Astrocyte (in vitro differentiated cells and primary cell): ENCODE measurements around the gene LRRC4C. TPM values are rescaled to one million over a fixed set of nuclear protein-coding genes. Genes with fewer than 3 reads are reported as not detected.

ENCODE experiments used
- DNase-seq: peaks from one replicate; pipeline ENCODE4 v3.0.0-alpha.2; 2010; ENCODE audit warnings: low read depth
- FAIRE-seq: peaks from 2 replicates; lab custom pipeline; 2011; peaks lifted over from hg19 to GRCh38; lab: Jason Lieb, UNC
- H2AFZ ChIP-seq: 2 replicates; pipeline ENCODE4 v1.6.0; 2012; ENCODE audit warnings: low read depth, low read length, inconsistent platforms
- H3K27ac ChIP-seq: 2 replicates; pipeline ENCODE4 v1.5.1; 2011; ENCODE audit warnings: low read depth, low read length, inconsistent platforms
- H3K27me3 ChIP-seq: 2 replicates; pipeline ENCODE4 v1.6.0; 2011; ENCODE audit warnings: low read length, inconsistent platforms; ENCODE audit not compliant: insufficient read depth
- H3K36me3 ChIP-seq: 2 replicates; pipeline ENCODE4 v1.5.1; 2011; ENCODE audit warnings: low read length, inconsistent platforms; ENCODE audit not compliant: insufficient read depth
- H3K4me1 ChIP-seq: 2 replicates; pipeline ENCODE4 v1.5.1; 2011; ENCODE audit warnings: low read length, inconsistent platforms; ENCODE audit not compliant: insufficient read depth
- H3K4me2 ChIP-seq: 2 replicates; pipeline ENCODE4 v1.6.0; 2012; ENCODE audit warnings: low read length, inconsistent platforms
- H3K4me3 ChIP-seq: 2 replicates; pipeline ENCODE4 v1.5.1; 2011; ENCODE audit warnings: low read depth, mild to moderate bottlenecking, low read length, inconsistent platforms; ENCODE audit not compliant: insufficient read depth
- H3K79me2 ChIP-seq: 2 replicates; pipeline ENCODE4 v1.6.0; 2012; ENCODE audit warnings: mild to moderate bottlenecking, low read length, inconsistent platforms; ENCODE audit not compliant: insufficient read depth
- H3K9ac ChIP-seq: 2 replicates; pipeline ENCODE4 v1.6.0; 2012; ENCODE audit warnings: mild to moderate bottlenecking, low read length, inconsistent platforms
- H3K9me3 ChIP-seq: 2 replicates; pipeline ENCODE4 v1.5.1; 2012; ENCODE audit warnings: low read depth, mild to moderate bottlenecking, low read length, inconsistent platforms; ENCODE audit not compliant: insufficient read depth
- H4K20me1 ChIP-seq: 2 replicates; pipeline ENCODE4 v1.6.0; 2012; ENCODE audit warnings: low read length, inconsistent platforms; ENCODE audit not compliant: insufficient read depth
- H3K27ac Mint-ChIP-seq: one replicate; pipeline ENCODE4 v1.8.0; 2021; ENCODE audit warnings: mild to moderate bottlenecking, mixed read lengths; ENCODE audit not compliant: unreplicated experiment
- H3K27me3 Mint-ChIP-seq: one replicate; pipeline ENCODE4 v1.8.0; 2021; ENCODE audit warnings: low read depth, mixed read lengths; ENCODE audit not compliant: unreplicated experiment
- H3K36me3 Mint-ChIP-seq: one replicate; pipeline ENCODE4 v1.8.0; 2021; ENCODE audit warnings: low read depth, mixed read lengths; ENCODE audit not compliant: unreplicated experiment
- H3K4me1 Mint-ChIP-seq: one replicate; pipeline ENCODE4 v1.8.0; 2021; ENCODE audit warnings: low read depth, mixed read lengths; ENCODE audit not compliant: unreplicated experiment
- H3K4me3 Mint-ChIP-seq: one replicate; pipeline ENCODE4 v1.8.0; 2021; ENCODE audit warnings: mild to moderate bottlenecking, moderate library complexity, mixed read lengths; ENCODE audit not compliant: unreplicated experiment
- H3K9me3 Mint-ChIP-seq: one replicate; pipeline ENCODE4 v1.8.0; 2021; ENCODE audit warnings: mild to moderate bottlenecking, mixed read lengths; ENCODE audit not compliant: unreplicated experiment
- EZH2 ChIP-seq: IDR thresholded peaks from 2 replicates; pipeline ENCODE4 v1.6.1; 2012; ENCODE audit warnings: mild to moderate bottlenecking, low read length, inconsistent platforms; ENCODE audit not compliant: insufficient read depth
- total RNA-seq: library from RNA; stranded (reverse); gene quantifications from 2 replicates; pipeline ENCODE4 v1.2.1, GENCODE V29; 2021
- TF ChIP-seq, protein P1 (sequence below): IDR thresholded peaks from 2 replicates; pipeline ENCODE4 v1.5.1; 2011; ENCODE audit warnings: low read depth, mild to moderate bottlenecking, inconsistent platforms, low read length, moderate library complexity; ENCODE audit not compliant: insufficient read depth

The LRRC4C gene
- total RNA-seq, 1 donor from 2014 or later, result 9.0 TPM

DNA sequence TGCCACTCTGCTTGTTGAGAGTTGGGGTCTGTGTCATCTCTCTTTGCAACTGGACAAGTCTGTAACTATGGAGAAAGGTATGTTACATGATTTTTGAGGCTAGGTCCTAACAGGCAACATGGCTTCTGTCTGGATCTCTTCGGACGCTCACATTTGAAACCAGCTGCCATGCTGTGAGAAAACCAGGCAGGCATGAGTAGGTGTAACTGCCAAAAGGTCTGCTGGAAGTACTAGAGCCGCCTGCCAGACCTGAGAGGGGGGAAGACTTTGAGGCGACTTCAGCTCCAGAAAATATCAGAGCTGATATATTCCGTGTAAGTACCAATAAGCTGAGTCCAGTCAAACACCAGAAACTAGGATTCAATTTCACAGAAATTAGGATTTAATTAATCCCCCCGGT, 579.5 kb downstream of the LRRC4C start:
- Histone ChIP-seq H3K4me2 (no peak overlapping the region), H3K27ac (no peak overlapping the region), H3K27me3 (no peaks in the 10 kb centered on the region), H3K4me1 (peaks cover 10% of the 10 kb centered on the region), H3K79me2 (no peaks in the 10 kb centered on the region), H4K20me1 (no peaks in the 10 kb centered on the region), H3K9ac (no peak overlapping the region), H3K4me3 (no peak overlapping the region), H3K9me3 (no peaks in the 10 kb centered on the region), H2AFZ (no peak overlapping the region), H3K36me3 (no peaks in the 10 kb centered on the region)
- no peaks in the 10 kb centered on the region for H3K9me3 Mint-ChIP-seq
- no peaks in the 10 kb centered on the region for H3K36me3 Mint-ChIP-seq
- TF ChIP-seq EZH2, result no peak
- TF ChIP-seq, protein P1, sequence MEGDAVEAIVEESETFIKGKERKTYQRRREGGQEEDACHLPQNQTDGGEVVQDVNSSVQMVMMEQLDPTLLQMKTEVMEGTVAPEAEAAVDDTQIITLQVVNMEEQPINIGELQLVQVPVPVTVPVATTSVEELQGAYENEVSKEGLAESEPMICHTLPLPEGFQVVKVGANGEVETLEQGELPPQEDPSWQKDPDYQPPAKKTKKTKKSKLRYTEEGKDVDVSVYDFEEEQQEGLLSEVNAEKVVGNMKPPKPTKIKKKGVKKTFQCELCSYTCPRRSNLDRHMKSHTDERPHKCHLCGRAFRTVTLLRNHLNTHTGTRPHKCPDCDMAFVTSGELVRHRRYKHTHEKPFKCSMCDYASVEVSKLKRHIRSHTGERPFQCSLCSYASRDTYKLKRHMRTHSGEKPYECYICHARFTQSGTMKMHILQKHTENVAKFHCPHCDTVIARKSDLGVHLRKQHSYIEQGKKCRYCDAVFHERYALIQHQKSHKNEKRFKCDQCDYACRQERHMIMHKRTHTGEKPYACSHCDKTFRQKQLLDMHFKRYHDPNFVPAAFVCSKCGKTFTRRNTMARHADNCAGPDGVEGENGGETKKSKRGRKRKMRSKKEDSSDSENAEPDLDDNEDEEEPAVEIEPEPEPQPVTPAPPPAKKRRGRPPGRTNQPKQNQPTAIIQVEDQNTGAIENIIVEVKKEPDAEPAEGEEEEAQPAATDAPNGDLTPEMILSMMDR, result no peak
- no peaks in the 10 kb centered on the region for H3K27me3 Mint-ChIP-seq
- no peak overlapping the region for H3K27ac Mint-ChIP-seq
- FAIRE-seq (no peak), DNase-seq (no peak)
- H3K4me1 Mint-ChIP-seq, result peaks cover 16% of the 10 kb centered on the region
- H3K4me3 Mint-ChIP-seq, result no peak overlapping the region

DNA sequence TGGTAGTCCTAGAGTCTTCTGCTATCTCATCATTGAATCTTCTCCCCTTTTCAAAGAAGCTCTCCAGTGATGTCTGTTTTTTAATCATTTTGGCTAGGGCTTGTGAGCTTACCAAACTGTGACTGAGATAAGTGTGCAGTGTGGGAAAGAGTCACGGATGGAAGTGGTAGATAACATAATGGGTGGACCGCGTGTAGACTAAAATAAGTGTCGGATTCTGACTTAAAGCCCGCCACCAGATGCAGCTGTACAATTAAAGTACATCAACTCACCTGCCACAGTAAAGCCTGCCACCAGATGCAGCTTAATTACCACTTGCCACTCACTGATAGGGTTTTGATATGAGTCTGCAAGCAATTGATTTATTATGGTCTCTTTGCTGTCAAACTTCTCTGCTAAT, 581.5 kb downstream of the LRRC4C start:
- DNase-seq (no peak), FAIRE-seq (no peak)
- Histone ChIP-seq H3K79me2 (no peaks in the 10 kb centered on the region), H3K27ac (no peak overlapping the region), H3K9ac (no peak overlapping the region), H4K20me1 (no peaks in the 10 kb centered on the region), H2AFZ (no peak overlapping the region), H3K4me1 (peaks cover 10% of the 10 kb centered on the region), H3K36me3 (no peaks in the 10 kb centered on the region), H3K9me3 (no peaks in the 10 kb centered on the region), H3K27me3 (no peaks in the 10 kb centered on the region), H3K4me3 (no peak overlapping the region), H3K4me2 (no peak overlapping the region)
- peaks cover 16% of the 10 kb centered on the region for H3K4me1 Mint-ChIP-seq
- TF ChIP-seq EZH2, result no peak
- TF ChIP-seq, protein P1, result no peak
- H3K27ac Mint-ChIP-seq, result peak overlapping the region; percentile 43
- no peaks in the 10 kb centered on the region for H3K9me3 Mint-ChIP-seq
- no peaks in the 10 kb centered on the region for H3K36me3 Mint-ChIP-seq
- no peak overlapping the region for H3K4me3 Mint-ChIP-seq
- H3K27me3 Mint-ChIP-seq, result no peaks in the 10 kb centered on the region

DNA sequence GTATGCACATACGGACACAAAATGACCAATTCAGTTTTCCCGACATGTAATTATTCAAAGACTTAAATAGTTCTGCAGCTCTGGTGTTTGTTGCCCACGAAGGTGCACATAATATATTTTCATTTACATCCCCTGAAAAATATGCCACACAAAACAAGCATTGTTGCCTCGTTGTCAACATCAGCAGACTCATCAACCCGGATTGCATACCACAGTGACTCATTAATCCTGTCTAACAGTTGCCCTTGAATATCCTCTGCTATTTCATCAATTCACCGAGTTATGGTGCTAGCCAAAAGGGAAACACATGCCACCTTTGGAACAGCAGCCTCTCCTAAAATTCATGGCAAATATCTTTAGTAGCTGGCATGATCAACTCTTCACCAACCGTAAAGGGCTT, 582.2 kb downstream of the LRRC4C start:
- Histone ChIP-seq H3K9me3 (no peaks in the 10 kb centered on the region), H3K36me3 (no peaks in the 10 kb centered on the region), H3K9ac (no peak overlapping the region), H3K27me3 (no peaks in the 10 kb centered on the region), H3K4me1 (peaks cover 10% of the 10 kb centered on the region), H3K4me3 (no peak overlapping the region), H4K20me1 (no peaks in the 10 kb centered on the region), H3K4me2 (peak overlapping the region; percentile 65), H3K27ac (peak overlapping the region; percentile 17), H3K79me2 (no peaks in the 10 kb centered on the region), H2AFZ (peak overlapping the region; percentile 31)
- DNase-seq, result peak; percentile 56
- Mint-ChIP-seq H3K27ac (peak overlapping the region; percentile 68), H3K36me3 (no peaks in the 10 kb centered on the region), H3K9me3 (no peaks in the 10 kb centered on the region), H3K27me3 (no peaks in the 10 kb centered on the region), H3K4me1 (peaks cover 16% of the 10 kb centered on the region), H3K4me3 (no peak overlapping the region)
- no peak for FAIRE-seq
- TF ChIP-seq EZH2, result no peak
- TF ChIP-seq, protein P1, result no peak
